Gastroesophageal sphincter (tissue), 3 donors: Measurements from ENCODE around the gene PTPRN2.

Experiments used
- CTCF ChIP-seq, 4 experiments: fragments of 200-600 bp in 2 of 4; fragments of 450-650 bp in 2 of 4; sonication (generic) in 1 of 4; IDR thresholded peaks; one replicate each; pipeline ENCODE4 v1.5.1; 2017 to 2019; ENCODE audit warnings: antibody characterized with exemption in 4 of 4, mild to moderate bottlenecking in 2 of 4, moderate library complexity in 2 of 4
- POLR2A ChIP-seq, 2 donors: fragments of 450-650 bp; IDR thresholded peaks; one replicate each; pipeline ENCODE4 v1.6.1; 2017; ENCODE audit warnings: antibody characterized with exemption in 2 of 2, mild to moderate bottlenecking in 2 of 2, moderate library complexity in 1 of 2
- POLR2AphosphoS5 ChIP-seq: sonication (generic); formaldehyde crosslinking; IDR thresholded peaks from one replicate; pipeline ENCODE4 v1.6.1; 2017; ENCODE audit warnings: antibody characterized with exemption

- TF ChIP-seq CTCF (IDR thresholded peaks at IDR 0.05) (no peak), POLR2A (IDR thresholded peaks at IDR 0.05) (no peak), POLR2AphosphoS5 (no peak)
These were observed 696.7 kb downstream of the PTPRN2 start for GRCh38 chr7:157890921-157891401.
